ENCODE results near the gene TIMP2.
A peak's percentile ranks its signal among the peaks of the same experiment; 100 is the strongest.
"Not testable (repeated sequence)": the region's sequence is repeated elsewhere in the genome, so short reads cannot be mapped to it uniquely, and the experiment has no call there.

TIMP2 gene, protein sequence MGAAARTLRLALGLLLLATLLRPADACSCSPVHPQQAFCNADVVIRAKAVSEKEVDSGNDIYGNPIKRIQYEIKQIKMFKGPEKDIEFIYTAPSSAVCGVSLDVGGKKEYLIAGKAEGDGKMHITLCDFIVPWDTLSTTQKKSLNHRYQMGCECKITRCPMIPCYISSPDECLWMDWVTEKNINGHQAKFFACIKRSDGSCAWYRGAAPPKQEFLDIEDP

GRCh38 chr17:78925234-78925633 is at the start of gene TIMP2:
Gene TIMP2, minus strand, starts transcription at chr17:78925387. Its CDS starts 299 bp downstream, at chr17:78925088.
- DNase-seq (ENCODE audit: low read depth in 3 of 3): peak; percentile 22 to 49 (median 26)

DNA sequence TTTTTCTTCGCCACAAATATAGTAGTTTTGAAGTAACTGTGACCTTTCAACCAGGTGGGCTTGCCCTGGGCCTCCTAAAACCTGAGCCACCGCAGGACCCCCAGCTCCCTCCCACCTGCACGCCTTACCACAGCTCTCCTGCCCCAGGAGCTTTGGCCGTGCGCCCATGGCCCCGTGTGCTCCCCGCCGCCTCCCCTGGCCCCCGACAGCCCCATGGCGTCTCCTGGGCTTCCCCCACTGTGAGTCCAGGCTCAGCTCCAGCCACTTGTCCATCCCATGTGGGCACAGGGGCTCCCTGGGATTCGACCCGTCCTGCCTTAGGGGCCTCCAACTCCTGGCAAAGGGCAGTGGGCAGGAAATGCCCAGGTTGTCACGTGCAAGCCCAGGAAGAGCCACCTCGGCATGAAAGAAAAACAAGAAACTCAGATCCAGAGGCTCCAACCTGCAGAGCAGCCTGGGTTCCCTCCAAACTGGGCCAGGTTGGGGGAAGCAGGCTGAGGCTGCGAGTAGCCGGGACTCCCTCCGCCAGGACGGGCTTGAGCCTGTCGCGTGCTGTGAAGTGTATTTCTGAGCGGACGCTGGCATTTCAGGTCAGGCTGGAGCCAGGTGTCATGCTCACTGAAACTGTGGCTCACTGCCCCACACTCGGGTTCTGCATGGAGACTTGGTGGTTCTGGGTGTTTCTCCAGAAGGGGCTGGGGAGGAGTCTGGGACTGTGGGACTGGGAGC is 48.8 kb upstream of the TIMP2 start:
- no peak for DNase-seq (ENCODE audit: low read depth in 3 of 3)

DNA sequence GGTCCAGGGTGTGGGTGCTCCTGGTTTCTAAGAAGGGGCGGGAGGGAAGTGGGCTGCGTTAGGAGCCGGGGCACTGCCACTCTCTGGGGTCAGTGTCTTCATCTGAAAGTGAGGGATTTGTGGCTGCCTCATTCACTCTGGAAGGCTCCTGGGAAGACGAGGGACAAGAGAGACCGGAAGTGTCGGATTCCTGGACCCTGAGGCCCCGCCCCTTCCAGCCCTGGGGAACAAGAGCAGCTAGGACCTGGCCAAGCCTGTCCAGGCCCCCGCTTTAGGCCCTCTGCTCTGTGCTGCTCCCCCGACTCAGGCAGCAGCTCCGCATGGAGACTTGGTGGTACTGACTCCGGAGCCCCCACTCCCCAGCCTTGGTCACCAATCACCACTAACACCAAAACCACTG is 48.0 kb upstream of the TIMP2 start:
- DNase-seq (ENCODE audit: low read depth in 3 of 3): no peak

- DNase-seq (ENCODE audit: low read depth in 3 of 3): no peak
Observed at GRCh38 chr17:78972507-78973105, 47.4 kb upstream of the TIMP2 start.

DNA sequence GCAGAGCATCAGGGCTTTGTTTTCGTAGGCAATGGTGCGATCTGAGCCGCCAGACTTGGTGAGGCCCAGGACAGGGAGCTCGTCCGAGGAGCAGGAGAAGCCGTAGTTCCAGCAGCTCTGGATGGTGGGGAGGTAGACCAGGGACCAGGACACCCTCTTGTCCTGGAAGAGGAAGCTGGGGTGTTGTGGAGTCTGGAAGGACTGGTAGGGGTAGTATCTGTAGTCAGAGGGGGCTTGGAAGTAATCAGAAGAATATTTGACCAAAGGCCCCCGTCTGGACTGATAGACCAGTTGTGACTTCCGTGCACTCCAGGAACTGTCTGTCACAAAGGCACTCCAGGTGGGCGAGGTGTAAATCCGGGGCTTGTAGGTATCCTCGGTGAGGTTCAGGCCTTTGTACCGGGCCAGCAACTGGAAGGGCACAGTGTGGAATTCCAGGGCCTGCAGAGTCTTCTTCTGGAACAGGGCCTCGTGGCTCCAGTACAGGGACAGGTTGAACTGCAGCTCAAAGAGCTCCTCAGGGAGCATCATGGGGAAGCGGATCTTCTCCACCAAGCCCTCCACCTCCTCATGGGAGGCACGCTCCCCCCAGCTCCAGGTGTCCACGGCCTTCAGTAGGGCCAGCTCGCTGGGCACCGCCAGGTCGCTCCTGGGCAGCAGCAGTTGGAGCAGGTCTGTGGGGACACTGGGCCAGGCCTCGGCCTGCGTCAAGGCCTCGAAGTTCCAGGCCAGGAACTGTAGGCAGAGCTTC is 46.7 kb upstream of the TIMP2 start:
- no peak for DNase-seq (ENCODE audit: low read depth in 3 of 3)

GRCh38 chr17:78970834-78971755 is 45.9 kb upstream of the TIMP2 start:
- peak; percentile 56 to 78 (median 67) for DNase-seq (ENCODE audit: low read depth in 3 of 3)

- no peak for DNase-seq (ENCODE audit: low read depth in 3 of 3)
Observed at GRCh38 chr17:78969865-78970264, 44.7 kb upstream of the TIMP2 start.

- no peak for DNase-seq (ENCODE audit: low read depth in 3 of 3)
Observed at GRCh38 chr17:78967782-78968362, 42.7 kb upstream of the TIMP2 start.

DNA sequence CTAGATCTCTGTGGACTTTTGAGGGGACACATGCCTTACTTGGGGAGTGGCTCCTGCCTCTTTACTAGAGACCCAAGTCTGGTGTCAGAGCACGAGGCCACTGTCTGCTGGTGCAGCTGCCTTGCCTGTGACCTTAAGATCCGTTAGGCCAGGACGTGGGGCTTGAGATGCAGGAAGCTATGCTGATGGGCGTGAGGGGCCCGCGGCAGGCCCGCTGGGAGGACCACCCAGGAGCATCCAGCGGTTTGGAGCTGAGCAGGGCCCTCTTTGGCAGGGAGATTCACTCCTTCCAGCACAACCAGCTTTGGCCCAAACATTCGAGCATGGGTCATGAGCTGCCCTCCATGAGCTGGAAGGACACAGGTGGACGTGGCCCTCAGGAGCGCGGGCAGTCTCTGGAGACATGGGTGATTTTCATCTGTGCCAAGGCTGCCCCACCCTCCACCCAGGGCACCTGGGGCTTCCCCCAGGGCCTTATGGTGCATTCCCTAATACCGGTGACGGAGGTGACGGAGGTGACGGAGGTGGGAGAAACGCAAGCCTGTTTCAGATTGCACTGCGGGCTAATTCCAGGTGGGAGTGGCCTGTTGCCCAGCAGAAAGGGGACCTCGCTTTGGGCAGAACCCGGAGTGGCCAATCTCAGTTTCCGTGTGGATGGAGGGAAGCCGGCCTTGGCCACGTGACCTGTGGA is 41.9 kb upstream of the TIMP2 start:
- no peak for DNase-seq (ENCODE audit: low read depth in 3 of 3)

GRCh38 chr17:78966123-78966813 is 41.1 kb upstream of the TIMP2 start:
- no peak for DNase-seq (ENCODE audit: low read depth in 3 of 3)

GRCh38 chr17:78965491-78965924 is 40.3 kb upstream of the TIMP2 start:
- no peak for DNase-seq (ENCODE audit: low read depth in 3 of 3)

GRCh38 chr17:78963378-78963777 is 38.2 kb upstream of the TIMP2 start:
- DNase-seq (ENCODE audit: low read depth in 3 of 3): no peak

DNA sequence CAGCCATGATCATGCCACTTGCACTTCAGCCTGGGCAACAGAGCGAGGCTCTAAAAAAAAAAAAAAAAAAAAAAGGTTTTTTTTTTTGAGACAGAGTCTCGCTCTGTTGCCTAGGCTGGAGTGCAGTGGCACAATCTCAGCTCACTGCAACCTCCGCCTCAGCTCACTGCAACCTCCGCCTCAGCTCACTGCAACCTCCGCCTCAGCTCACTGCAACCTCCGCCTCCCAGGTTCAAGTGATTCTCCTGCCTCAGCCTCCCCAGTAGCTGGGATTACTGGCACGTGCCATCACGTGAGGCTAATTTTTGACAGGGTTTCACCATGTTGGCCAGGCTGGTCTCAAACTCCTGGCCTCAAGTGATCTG is 37.8 kb upstream of the TIMP2 start:
- DNase-seq (ENCODE audit: low read depth in 3 of 3): not testable (repeated sequence)

- DNase-seq (ENCODE audit: low read depth in 3 of 3): no peak
Observed at GRCh38 chr17:78962345-78962983, 37.3 kb upstream of the TIMP2 start.

GRCh38 chr17:78961571-78961970 is 36.4 kb upstream of the TIMP2 start:
- no peak for DNase-seq (ENCODE audit: low read depth in 3 of 3)

DNA sequence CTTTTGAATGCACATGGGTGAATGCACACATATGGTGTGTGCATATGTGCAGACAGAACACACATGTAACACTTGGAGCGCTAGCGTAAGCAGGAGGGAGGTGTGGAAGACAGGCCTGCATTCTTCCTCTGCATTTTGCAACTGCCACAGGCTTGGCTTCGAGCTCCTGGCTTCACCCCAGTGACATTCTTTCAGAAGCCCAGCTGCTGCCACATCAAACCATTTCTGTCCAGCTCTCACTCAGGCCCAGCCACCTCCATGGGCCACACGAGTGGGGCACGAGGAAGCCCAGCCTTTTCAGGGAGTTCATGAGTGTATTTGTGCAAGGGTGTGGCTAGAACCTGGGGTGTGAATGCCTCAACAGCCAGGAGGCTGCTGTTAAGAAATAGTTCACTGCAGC is 35.7 kb upstream of the TIMP2 start:
- no peak for DNase-seq (ENCODE audit: low read depth in 3 of 3)

- DNase-seq (ENCODE audit: low read depth in 3 of 3): no peak
Observed at GRCh38 chr17:78959803-78960202, 34.6 kb upstream of the TIMP2 start.

GRCh38 chr17:78958641-78959127 is 33.5 kb upstream of the TIMP2 start:
- DNase-seq (ENCODE audit: low read depth in 3 of 3): no peak

DNA sequence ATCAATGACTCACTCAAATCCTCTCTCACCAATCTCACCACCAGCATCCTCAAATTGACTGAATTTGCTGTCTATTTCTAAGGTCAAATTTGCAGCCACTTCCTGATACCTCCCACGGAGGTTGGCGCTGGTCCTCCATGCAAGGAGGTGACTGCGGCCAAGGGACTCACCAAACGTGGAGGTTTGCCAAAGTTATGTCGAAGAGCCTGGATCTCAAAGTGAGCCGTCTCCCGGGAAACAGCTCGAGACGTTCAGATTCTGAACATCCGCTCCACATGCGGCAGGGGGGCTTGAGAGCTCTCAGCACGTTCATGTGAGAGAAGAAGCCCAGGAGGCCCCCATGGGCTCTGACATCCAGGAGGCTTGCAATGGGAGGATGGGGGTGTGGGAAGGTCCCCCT is 31.9 kb upstream of the TIMP2 start:
- DNase-seq (ENCODE audit: low read depth in 3 of 3): no peak

Data from stimulated activated CD4-positive, alpha-beta T cell treated with anti-CD3 and anti-CD28 coated beads, TNF-alpha, amount 100 ng/mL, for 48 hours (primary cell).